ENCODE measurements around the gene TMEM165. TPM values are rescaled to one million over a fixed set of nuclear protein-coding genes. Genes with fewer than 3 reads are reported as not detected.
A peak's percentile ranks its signal among the peaks of the same experiment; 100 is the strongest.

The TMEM165 gene
- total RNA-seq, 1 experiment from 2014 or later: 148 TPM

GRCh38 chr4:55458164-55458563 is 62.4 kb downstream of the TMEM165 start:
- peak; percentile 88 for ATAC-seq
- no TSS peak for BruUV-seq (replicated peaks)

GRCh38 chr4:55458611-55459010 is 62.9 kb downstream of the TMEM165 start:
- Histone ChIP-seq H3K27ac (ENCODE audit: low read length) (peak overlapping the region; percentile 31), H3K79me2 (ENCODE audit: low read length) (no peaks in the 10 kb centered on the region), H3K4me3 (ENCODE audit: low read length) (0 out of 2 replicates have a peak overlapping the region, but pooled peaks have one; percentile 19), H3K4me1 (ENCODE audit: insufficient read depth, low read length) (peaks cover 16% of the 10 kb centered on the region), H3K27me3 (ENCODE audit: low read length) (no peaks in the 10 kb centered on the region), H2AFZ (ENCODE audit: low read length) (no peak overlapping the region), H3K9me3 (ENCODE audit: low read length) (no peaks in the 10 kb centered on the region), H4K20me1 (ENCODE audit: low read length) (no peaks in the 10 kb centered on the region), H3K4me2 (ENCODE audit: low read length) (peak overlapping the region; percentile 66), H3F3A (ENCODE audit: low read length, unreplicated experiment) (no peaks in the 10 kb centered on the region), H3K36me3 (ENCODE audit: low read depth, low read length) (peaks cover 7% of the 10 kb centered on the region; the same call in 1 of the 2 replicates), H3K9me2 (replicated peaks; ENCODE audit: low read length) (no peaks in the 10 kb centered on the region), H3K9ac (ENCODE audit: low read length) (no peak overlapping the region)
- TF ChIP-seq CTCF (conservative IDR thresholded peaks at IDR 0.05; ENCODE audit: low read depth, low read length) (no peak), EZH2phosphoT487 (IDR thresholded peaks at IDR 0.05; ENCODE audit: borderline replicate concordance, low read length) (no peak), EZH2 (IDR thresholded peaks at IDR 0.05; ENCODE audit: low read length, unreplicated experiment) (no peak)
- DNase-seq (peak; percentile 63), ATAC-seq (peak; percentile 87)
- intact Hi-C loops (cut with micrococcal nuclease): no loop called here
- ChIA-PET CTCF (no interaction called here), POLR2A (ENCODE audit: unreplicated experiment) (interaction anchor here (0.5 kb wide), 1 partner anchor 1523 kb away, joined by 3 read pairs; no protein-coding TSS in a partner anchor)
- no TSS peak for BruUV-seq (replicated peaks)

More at GRCh38 chr4:55458164-55458563, 62.4 kb downstream of the TMEM165 start:
- 0 out of 2 replicates have a peak overlapping the region, but pooled peaks have one; percentile 19 for H3K4me3 ChIP-seq (ENCODE audit: low read length)
- peak overlapping the region; percentile 31 for H3K27ac ChIP-seq (ENCODE audit: low read length)
- H3F3A ChIP-seq (ENCODE audit: low read length, unreplicated experiment): no peaks in the 10 kb centered on the region
- peaks cover 16% of the 10 kb centered on the region for H3K4me1 ChIP-seq (ENCODE audit: insufficient read depth, low read length)
- no peaks in the 10 kb centered on the region for H3K9me2 ChIP-seq (replicated peaks; ENCODE audit: low read length)
- peaks cover 7% of the 10 kb centered on the region; the same call in 1 of the 2 replicates for H3K36me3 ChIP-seq (ENCODE audit: low read depth, low read length)
- no peaks in the 10 kb centered on the region for H3K9me3 ChIP-seq (ENCODE audit: low read length)
- H3K27me3 ChIP-seq (ENCODE audit: low read length): no peaks in the 10 kb centered on the region
- H2AFZ ChIP-seq (ENCODE audit: low read length): no peak overlapping the region
- CTCF ChIA-PET: no interaction called here
- no peak for TF ChIP-seq EZH2phosphoT487 (IDR thresholded peaks at IDR 0.05; ENCODE audit: borderline replicate concordance, low read length)
- no peak for TF ChIP-seq EZH2 (IDR thresholded peaks at IDR 0.05; ENCODE audit: low read length, unreplicated experiment)
- no peak for TF ChIP-seq CTCF (conservative IDR thresholded peaks at IDR 0.05; ENCODE audit: low read depth, low read length)
- POLR2A ChIA-PET (ENCODE audit: unreplicated experiment): no interaction called here
- intact Hi-C loops (cut with micrococcal nuclease): no loop called here
- peak; percentile 65 for DNase-seq
- H3K79me2 ChIP-seq (ENCODE audit: low read length): no peaks in the 10 kb centered on the region
- H3K4me2 ChIP-seq (ENCODE audit: low read length): peak overlapping the region; percentile 66
- no peaks in the 10 kb centered on the region for H4K20me1 ChIP-seq (ENCODE audit: low read length)
- H3K9ac ChIP-seq (ENCODE audit: low read length): no peak overlapping the region

GRCh38 chr4:55466001-55466400 is 70.2 kb downstream of the TMEM165 start:
- Histone ChIP-seq H3K9me2 (replicated peaks; ENCODE audit: low read length) (no peaks in the 10 kb centered on the region), H3K4me1 (ENCODE audit: insufficient read depth, low read length) (peaks cover 19% of the 10 kb centered on the region), H3K4me2 (ENCODE audit: low read length) (no peak overlapping the region), H3K9me3 (ENCODE audit: low read length) (no peaks in the 10 kb centered on the region), H3K27ac (ENCODE audit: low read length) (no peak overlapping the region), H2AFZ (ENCODE audit: low read length) (no peak overlapping the region), H3K36me3 (ENCODE audit: low read depth, low read length) (peaks cover 34% of the 10 kb centered on the region), H3F3A (ENCODE audit: low read length, unreplicated experiment) (no peaks in the 10 kb centered on the region), H3K27me3 (ENCODE audit: low read length) (no peaks in the 10 kb centered on the region), H3K79me2 (ENCODE audit: low read length) (no peaks in the 10 kb centered on the region), H3K4me3 (ENCODE audit: low read length) (no peak overlapping the region), H4K20me1 (ENCODE audit: low read length) (no peaks in the 10 kb centered on the region), H3K9ac (ENCODE audit: low read length) (no peak overlapping the region)
- no TSS peak for BruUV-seq (replicated peaks)
- no peak for TF ChIP-seq EZH2 (IDR thresholded peaks at IDR 0.05; ENCODE audit: low read length, unreplicated experiment)
- no peak for TF ChIP-seq EZH2phosphoT487 (IDR thresholded peaks at IDR 0.05; ENCODE audit: borderline replicate concordance, low read length)
- no peak for TF ChIP-seq CTCF (conservative IDR thresholded peaks at IDR 0.05; ENCODE audit: low read depth, low read length)
- CTCF ChIA-PET: no interaction called here
- intact Hi-C loops (cut with micrococcal nuclease): no loop called here
- POLR2A ChIA-PET (ENCODE audit: unreplicated experiment): no interaction called here
- DNase-seq (no peak), ATAC-seq (no peak)

Data from PC-3 (cell line).